Stimulated activated CD4-positive, alpha-beta T cell treated with anti-CD3 and anti-CD28 coated beads, Interleukin-1b, Interleukin-23, amount 100 ng/mL, for 1 hour (primary cell): ENCODE results near the gene CHST13.
A peak's percentile ranks its signal among the peaks of the same experiment; 100 is the strongest.

ENCODE experiments used
- DNase-seq, 2 donors: peaks; one replicate each; pipeline ENCODE4 v3.0.0-alpha.2; 2020; ENCODE audit warnings: low read depth in 2 of 2

Gene CHST13

GRCh38 chr3:126509597-126510307, 14.2 kb upstream of the CHST13 start:
- no peak for DNase-seq

GRCh38 chr3:126510308-126510910, 13.5 kb upstream of the CHST13 start:
- no peak for DNase-seq

DNA sequence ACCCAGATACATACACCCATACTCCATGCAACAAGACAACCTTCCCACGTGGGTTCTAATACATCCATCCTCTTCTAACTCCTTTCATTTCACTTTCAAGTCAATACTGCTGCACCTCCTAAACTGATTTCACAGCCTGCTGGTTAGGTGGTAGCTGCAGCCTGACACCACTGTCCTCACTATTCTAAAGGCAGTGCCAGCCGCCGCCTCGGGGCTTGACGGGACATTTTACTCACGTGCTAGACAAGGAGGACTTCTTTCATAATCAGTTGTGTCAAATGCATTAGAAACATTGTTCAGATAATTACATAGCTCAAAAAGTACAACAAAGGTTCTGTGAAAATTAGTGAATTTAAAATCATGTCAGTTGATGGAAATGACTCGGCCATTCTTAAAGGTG, 12.7 kb upstream of the CHST13 start:
- DNase-seq, result no peak

DNA sequence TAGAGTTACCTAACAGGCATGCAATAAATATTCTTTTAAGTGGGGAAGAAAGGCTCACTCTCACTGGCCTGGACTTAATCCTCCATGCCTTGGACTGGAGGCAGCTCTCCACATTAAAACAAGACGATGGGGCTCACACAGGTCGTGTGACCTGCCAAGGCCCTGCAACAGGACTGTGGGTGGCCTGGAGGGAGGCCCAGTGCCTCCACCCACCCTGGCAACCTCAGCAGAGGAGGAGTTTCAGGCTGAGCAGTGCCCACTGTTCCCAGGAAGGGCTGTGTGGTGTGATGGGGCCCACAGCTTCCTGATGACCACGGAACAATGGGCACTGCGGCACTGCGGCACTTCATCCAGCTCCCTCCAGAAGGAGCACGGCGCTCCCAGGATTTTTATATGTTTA, 11.9 kb upstream of the CHST13 start:
- no peak for DNase-seq

- no peak for DNase-seq
Observed at GRCh38 chr3:126512916-126513650, 10.9 kb upstream of the CHST13 start.

GRCh38 chr3:126514161-126514560, 9.8 kb upstream of the CHST13 start:
- no peak for DNase-seq

DNA sequence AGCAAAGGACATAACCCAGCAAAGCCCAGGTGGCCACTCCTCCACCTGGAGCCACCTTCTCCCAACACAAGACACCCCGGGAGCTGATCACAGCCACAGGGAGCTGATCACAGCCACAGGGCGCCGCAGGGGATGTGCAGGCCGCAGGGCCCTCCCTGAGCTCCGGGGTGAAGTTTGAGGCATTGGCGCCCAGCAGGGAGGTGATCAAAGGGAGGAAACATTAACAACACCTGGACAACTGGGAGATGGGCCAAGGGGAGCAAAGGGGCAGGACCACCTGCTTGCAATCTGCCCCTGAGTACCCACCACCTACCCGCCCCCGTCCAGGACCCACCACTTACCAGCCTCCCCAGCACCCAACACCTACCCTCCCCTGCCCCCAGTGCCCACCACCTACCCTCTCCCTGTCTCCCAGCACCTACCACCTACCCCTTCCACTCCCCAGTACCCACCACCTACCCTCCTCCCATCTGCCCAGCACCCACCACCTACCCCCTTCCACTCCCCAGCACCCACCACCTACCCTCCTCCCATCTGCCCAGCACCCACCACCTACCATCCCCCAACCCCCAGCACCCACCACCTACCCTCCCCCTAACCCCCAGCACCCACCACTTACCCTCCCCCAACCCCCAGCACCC, 8.8 kb upstream of the CHST13 start:
- DNase-seq, result no peak

GRCh38 chr3:126516152-126516935, 7.6 kb upstream of the CHST13 start:
- no peak for DNase-seq

- no peak for DNase-seq
Observed at GRCh38 chr3:126516936-126517290, 7.0 kb upstream of the CHST13 start.

- no peak for DNase-seq
Observed at GRCh38 chr3:126517291-126517951, 6.5 kb upstream of the CHST13 start, which contains the start of gene UROC1. Gene UROC1 (minus strand): TSS chr3:126517773. CDS start chr3:126517719, 54 bp downstream.

- no peak for DNase-seq
Observed at GRCh38 chr3:126517986-126518778, 5.8 kb upstream of the CHST13 start.

- no peak for DNase-seq
Observed at GRCh38 chr3:126518779-126519177, 5.2 kb upstream of the CHST13 start.

- DNase-seq, result no peak
Observed at GRCh38 chr3:126519506-126520455, 4.2 kb upstream of the CHST13 start.

DNA sequence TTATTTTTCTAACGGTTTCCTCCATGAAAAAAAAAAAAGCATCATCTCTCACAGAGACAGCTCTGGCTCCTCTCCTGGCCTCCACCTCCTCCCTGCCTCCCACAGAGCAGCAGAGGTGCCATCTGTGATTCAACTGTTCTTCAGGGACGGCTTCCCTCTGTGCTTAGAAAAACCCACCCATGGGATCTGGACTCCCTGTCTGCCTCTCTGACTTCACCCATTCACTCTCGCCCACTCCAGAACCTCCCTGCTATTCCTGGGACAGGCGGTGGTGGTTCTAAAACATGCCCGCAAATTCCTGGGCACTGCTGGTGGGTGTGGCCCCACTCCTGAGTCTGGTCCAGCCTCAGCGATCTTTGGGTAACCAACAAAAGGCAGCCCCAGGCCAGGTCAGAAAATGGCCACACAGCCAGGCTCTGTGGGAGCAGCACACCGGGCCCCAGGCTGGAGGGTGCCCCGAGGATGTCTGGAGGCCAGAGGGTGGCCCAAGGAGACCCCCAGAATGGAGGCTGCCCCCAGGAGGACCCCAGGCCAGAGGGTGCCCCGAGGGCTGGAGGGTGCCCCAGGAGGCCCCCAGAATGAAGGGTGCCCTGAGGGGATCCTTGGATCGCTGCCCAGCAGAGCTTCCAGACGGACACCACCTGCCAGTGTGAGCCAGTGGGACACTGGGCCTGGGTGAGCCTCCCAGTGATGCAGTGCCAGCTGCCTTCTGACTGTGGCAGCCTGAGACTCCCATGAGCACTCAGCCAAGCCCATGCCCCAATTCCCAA, 2.6 kb upstream of the CHST13 start:
- no peak for DNase-seq

GRCh38 chr3:126522363-126522788, 1.6 kb upstream of the CHST13 start:
- DNase-seq, result peak in 1 of 2 donors; percentile 7

DNA sequence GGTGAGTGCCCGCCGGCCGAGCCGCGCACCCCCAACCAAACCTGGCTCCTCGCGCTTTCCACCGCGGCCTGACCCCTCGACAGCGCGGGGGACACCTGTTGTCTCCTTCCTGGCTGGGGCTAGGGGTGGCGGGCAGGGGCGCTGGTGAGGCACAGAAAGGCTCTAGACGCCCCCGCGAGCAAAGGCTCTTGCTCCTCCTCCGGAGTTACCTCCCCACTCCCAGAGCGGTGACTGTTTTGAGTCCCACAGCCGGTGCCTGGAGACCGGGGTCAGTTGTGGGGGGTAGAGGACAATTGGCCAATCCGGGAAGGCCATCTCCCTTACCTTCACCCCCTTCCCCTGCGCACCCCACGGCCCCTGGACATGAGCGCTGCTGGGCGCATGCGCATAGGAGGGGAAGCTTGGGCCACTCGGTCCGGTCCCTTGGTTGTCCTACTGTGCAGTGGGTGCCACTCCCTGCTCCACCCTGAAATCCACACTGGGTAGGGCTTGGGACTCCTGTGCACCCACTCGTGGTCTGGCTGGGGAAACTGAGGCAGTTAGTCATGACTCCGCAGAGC, 554 bp downstream of the CHST13 start:
- no peak for DNase-seq

DNA sequence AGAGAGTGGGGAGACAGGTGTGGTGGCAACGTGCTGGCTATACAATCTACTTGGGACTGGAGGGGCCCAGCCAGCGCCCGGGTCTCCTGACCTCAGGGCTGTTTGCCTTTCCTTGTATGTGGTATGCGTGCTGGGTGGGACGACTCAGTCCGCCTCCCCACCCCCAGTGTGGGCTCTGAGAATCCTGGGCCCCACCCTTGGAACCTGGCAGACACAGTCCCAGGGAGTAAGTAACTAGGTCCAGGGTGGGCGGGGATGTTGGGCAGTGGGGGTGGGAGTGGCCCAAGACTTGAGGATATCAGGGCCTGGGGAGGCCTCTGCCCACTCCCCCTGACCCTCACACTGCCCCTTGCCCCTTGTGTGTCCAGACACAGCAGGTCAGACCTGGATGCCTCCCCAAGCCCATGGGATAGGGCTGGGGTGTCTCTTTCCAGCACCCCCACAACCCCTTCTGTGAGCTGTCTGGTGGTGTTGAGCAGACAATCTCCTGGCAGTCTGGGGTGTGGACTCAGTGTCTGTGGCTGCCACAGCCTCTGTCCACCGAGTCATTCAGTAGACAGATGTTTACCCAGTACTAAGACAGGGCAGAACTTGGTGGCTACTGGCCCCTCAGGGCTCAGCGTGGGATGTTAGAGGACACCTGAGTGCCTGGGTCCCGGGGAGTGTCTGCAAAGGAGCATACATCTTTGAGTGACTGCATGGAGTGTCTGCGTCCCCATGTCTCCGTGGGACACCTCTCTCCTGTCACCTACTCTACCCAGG, 1.3 kb downstream of the CHST13 start:
- DNase-seq, result no peak
